ENCODE results near the gene VWC2L.

VWC2L gene

GRCh38 chr2:214378455-214379103 is 32.3 kb upstream of the VWC2L start:
- TF ChIP-seq CTCF (IDR thresholded peaks at IDR 0.05; ENCODE audit: control insufficient read depth, insufficient read depth, low read depth, low read length, missing control alignments) = no peak
- DNase-seq (ENCODE audit: low read depth) = no peak
- no peak overlapping the region for H3K4me3 ChIP-seq (ENCODE audit: control insufficient read depth, low read depth, low read length)

GRCh38 chr2:214379227-214379626 is 31.6 kb upstream of the VWC2L start:
- no peak overlapping the region for H3K4me3 ChIP-seq (ENCODE audit: control insufficient read depth, low read depth, low read length)
- TF ChIP-seq CTCF (IDR thresholded peaks at IDR 0.05; ENCODE audit: control insufficient read depth, insufficient read depth, low read depth, low read length, missing control alignments) = no peak
- DNase-seq (ENCODE audit: low read depth) = no peak

- DNase-seq (ENCODE audit: low read depth) = no peak
- H3K4me3 ChIP-seq (ENCODE audit: control insufficient read depth, low read depth, low read length) = no peak overlapping the region
- TF ChIP-seq CTCF (IDR thresholded peaks at IDR 0.05; ENCODE audit: control insufficient read depth, insufficient read depth, low read depth, low read length, missing control alignments) = no peak
Observed at GRCh38 chr2:214380681-214381080, 30.2 kb upstream of the VWC2L start.

GRCh38 chr2:214382229-214382628 is 28.6 kb upstream of the VWC2L start:
- no peak for DNase-seq (ENCODE audit: low read depth)
- no peak overlapping the region for H3K4me3 ChIP-seq (ENCODE audit: control insufficient read depth, low read depth, low read length)
- TF ChIP-seq CTCF (IDR thresholded peaks at IDR 0.05; ENCODE audit: control insufficient read depth, insufficient read depth, low read depth, low read length, missing control alignments) = no peak

- no peak for DNase-seq (ENCODE audit: low read depth)
- TF ChIP-seq CTCF (IDR thresholded peaks at IDR 0.05; ENCODE audit: control insufficient read depth, insufficient read depth, low read depth, low read length, missing control alignments) = no peak
- H3K4me3 ChIP-seq (ENCODE audit: control insufficient read depth, low read depth, low read length) = no peak overlapping the region
Observed at GRCh38 chr2:214386720-214387119, 24.1 kb upstream of the VWC2L start.

GRCh38 chr2:214389334-214389733 is 21.5 kb upstream of the VWC2L start:
- no peak for TF ChIP-seq CTCF (IDR thresholded peaks at IDR 0.05; ENCODE audit: control insufficient read depth, insufficient read depth, low read depth, low read length, missing control alignments)
- DNase-seq (ENCODE audit: low read depth) = no peak
- H3K4me3 ChIP-seq (ENCODE audit: control insufficient read depth, low read depth, low read length) = no peak overlapping the region

- no peak overlapping the region for H3K4me3 ChIP-seq (ENCODE audit: control insufficient read depth, low read depth, low read length)
- no peak for TF ChIP-seq CTCF (IDR thresholded peaks at IDR 0.05; ENCODE audit: control insufficient read depth, insufficient read depth, low read depth, low read length, missing control alignments)
- no peak for DNase-seq (ENCODE audit: low read depth)
Observed at GRCh38 chr2:214393796-214394195, 17.1 kb upstream of the VWC2L start.
